Stimulated activated CD8-positive, alpha-beta memory T cell treated with anti-CD3 and anti-CD28 coated beads, Interleukin-7, amount 100 ng/mL, for 4 hours (primary cell): ENCODE results near the gene GID4.
A peak's percentile ranks its signal among the peaks of the same experiment; 100 is the strongest.

Experiments used
- DNase-seq, 2 donors: peaks; one replicate each; pipeline ENCODE4 v3.0.0-alpha.2; 2020; ENCODE audit warnings: low read depth in 2 of 2

Gene GID4

DNA sequence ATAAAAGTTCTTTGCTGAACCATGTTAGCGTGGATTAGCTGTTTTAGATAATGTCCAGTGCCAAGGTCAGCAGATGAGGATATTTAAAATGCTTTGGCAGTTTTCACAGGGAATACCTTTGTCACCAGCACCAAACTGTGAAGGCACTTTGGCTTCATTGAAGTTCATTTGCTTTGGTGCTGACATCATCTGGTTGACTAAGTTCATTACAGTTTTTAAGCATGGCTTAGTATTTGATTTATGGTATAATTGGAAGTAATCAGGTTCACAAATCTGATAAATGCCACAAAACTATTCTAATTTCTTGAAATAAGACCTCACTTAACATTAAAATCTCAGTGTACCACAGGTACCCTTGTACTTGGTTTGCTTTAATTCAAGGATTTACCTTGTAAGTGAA, 4.3 kb downstream of the GID4 start:
- no peak for DNase-seq

DNA sequence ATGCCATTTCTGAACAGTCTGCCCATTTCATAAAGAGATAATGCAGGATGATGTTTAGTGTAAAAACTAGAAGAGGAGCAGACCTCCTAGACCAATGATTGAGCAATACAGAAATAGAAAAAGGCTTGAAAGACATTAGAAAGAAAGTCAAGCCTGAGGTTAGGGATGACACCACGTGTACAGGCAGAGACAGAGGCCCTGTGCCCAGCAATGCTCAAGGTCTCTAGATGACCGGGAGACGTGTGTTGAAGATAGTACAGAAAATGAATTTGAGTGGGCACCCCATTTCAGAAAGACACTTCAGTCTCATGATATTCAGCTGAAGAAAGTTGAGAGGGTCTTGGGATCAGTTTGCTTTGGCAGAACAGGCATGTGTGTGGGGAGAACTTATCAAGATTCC, 5.4 kb downstream of the GID4 start:
- DNase-seq, result no peak

DNA sequence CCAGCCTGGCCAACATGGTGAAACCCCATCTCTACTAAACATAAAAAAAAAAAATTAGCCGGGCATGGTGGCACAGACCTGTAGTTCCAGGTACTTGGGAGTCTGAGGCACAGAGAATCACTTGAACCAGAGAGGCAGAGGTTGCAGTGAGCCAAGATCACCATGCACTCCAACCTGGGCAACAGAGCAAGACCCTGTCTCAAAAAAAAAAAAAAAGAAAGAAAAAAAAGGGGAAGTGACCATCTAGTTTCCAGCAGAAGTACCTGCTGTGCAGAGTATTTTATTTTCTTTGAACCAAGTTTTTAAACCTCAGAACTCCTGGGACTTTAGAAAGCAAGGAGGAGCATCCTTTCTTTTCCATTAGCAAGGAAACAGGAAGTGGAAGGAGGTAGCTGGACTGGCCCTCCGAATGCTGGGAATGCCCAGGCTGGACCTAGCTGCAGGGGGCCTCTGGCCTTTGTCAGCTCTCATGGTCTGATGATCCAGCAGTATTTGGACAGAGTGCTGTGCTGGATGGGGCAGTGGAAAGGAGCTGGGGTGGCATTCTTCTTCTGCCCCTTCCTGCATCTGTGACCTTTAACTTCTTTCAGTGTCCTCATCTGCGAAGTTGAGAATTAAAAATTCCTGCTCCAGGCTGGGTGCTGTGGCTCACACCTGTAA, 6.6 kb downstream of the GID4 start:
- no peak for DNase-seq

DNA sequence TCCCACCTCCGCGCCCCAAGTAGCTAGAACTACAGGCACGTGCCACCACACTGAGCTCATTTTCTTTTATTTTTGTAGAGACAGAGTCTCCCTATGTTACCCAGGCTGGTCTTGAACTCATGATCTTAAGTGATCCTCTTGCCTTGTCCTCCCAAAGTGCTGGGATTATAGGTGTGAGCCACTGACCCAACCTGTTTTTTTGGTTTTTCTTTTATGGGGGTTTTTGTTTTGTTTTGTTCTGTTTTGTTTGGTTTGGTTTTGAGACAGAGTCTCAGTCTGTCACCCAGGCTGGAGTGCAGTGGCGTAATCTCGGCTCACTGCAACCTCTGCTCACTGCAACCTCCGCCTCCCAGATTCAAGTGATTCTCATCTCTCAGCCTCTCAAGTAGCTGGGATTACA, 16.4 kb downstream of the GID4 start:
- no peak for DNase-seq

DNA sequence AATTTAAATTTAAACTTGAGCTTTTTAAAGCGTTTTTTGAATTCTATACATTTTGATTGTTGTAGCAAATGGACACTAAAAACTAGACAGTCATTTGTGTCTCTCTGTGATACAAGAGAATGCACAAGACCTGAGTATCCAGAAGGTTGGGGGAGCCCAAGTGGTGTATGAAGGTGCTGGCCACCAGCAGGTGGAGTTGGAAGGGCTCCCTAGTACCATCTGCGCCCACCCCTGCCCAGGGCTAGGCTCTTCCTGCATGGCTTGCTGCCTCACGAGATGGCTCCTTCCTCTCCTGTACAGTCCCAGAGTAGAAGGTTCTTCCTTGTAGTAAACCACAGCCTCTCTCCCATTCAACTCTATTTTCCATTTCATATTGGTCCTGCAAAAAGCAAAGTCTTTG, 17.0 kb downstream of the GID4 start:
- no peak for DNase-seq

DNA sequence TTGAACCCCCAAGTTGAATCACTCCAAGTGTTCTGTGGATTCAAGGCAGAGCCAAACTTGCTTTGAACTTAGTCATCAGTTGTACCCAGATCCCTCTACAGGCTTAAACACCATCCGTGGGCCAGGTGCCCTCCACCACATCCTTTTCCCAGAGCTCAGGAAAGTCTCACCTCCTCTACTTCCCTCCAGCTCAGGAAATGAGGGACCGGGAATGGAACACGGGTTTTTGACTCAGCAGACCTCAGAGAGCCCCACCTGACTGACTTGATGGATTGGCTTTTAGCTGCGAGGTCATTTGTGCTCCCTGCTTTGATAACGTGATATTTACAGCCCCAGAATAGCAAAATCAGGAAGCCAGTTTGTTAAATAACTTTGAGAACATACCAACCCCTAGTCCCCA, 20.1 kb downstream of the GID4 start:
- DNase-seq, result no peak

DNA sequence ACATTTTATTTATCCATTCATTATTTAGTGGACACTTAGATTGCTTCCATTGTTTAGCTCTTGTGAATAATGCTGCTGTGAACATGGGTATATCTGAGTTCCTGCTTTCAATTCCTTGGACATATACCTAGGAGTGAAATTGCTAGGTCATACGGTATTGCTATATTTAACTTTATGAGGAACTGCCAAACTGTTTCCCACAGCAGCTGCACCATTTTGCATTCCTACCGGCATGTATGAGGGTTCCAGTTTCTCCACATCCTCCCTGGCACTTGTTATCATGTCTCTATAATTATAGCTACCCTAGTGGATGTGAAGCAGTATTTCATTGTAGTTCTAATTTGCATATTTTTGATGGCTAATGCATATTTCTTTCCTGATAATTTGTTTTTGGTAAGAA, 24.8 kb downstream of the GID4 start:
- DNase-seq, result no peak

DNA sequence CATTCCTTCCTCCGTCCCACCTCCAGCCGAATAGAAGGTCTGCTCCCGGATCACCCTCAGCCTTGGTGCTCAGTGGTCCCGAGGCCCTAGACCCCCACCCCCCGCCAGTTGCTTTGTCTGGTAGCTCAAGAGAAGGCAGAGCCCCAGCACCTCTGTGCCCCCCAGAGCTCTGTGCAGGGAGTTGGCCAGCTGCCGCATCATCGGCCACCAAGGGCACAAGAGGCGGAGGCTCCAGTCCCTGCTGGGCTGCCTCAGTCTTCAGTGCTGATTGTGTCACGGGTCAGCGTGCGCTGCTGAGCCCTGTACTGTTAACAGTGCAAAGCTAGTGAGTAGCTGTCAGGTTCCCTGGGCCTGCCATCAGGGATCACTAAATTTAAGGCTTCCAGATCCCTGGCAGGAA, 26.3 kb downstream of the GID4 start:
- no peak for DNase-seq

DNA sequence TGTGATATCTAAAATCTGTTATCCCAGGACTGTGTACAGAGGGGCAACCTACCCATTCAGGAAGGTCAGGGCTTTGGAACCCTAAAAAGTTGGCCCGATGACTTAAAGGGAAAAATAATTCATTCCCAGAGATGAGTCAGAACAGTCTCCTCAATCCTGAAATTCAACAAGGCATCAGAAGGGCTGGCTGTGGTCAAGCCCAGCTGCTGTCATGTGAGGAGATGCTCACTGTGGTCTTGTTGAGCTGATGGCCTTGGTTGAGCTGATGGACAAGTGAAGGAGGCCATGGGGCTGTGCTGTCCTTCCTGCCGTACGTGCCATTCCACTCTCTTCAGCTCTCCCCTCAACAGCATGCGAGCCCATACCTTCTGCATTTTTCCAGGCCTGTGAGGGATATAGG, 27.7 kb downstream of the GID4 start:
- DNase-seq, result no peak

DNA sequence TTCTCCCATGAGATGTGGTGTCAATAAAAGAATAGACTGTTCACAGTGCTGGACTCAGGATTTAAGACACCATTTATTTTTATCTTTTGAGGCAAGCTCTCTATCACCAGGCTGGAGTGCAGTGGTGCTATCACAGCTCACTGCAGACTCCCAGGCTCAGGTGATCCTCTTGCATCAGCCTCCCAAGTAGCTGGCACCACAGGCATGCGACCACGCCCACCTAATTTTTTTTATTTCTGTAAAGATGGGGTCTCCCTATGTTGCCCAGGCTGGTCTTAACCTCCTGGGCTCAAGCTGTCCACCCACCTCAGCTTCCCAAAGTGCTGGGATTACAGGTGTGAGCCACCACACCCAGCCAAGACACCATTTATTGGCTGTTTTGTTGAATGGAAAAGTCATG, 29.9 kb downstream of the GID4 start:
- DNase-seq, result no peak

DNA sequence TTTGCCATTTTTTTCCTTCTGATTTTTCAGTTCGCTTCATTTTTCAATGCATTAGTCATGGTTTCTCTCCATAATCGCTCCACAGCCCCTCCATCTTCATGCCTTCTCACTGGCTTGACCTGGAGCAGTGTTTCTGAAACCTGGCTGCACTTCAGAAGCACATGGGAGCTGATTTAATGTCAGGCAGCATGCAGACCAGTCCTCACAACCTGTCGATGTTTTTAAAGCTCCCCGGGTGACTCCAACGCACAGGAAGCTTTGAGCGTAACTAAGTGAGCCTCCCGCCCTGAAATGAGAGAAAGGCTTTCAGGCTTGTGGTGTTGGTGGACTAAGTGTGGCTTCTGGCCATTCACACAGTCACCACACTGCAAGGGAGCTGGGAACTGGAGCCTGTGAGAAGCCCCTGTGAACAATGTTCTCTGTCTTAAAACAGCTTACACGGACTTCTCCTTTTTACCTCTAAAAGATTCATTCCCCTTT, 31.7 kb downstream of the GID4 start:
- DNase-seq, result no peak

DNA sequence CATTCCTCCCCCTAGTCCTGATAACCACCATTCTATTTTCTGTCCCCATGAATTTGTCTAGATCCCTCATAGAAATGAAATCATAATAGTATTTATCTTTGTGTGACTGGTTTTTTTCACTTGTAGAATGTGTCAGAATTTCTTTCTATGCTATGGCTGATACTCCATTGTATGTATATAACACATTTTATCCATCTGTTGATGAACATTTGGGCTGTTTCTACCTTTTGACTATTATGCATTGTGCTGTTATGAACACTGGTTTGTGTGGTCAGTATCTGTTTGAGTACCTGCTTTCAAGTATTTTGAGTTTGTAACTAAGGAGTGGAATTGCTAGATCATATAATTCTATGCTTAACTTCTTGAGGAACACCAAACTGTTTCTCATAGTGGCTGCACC, 32.5 kb downstream of the GID4 start:
- DNase-seq, result no peak

DNA sequence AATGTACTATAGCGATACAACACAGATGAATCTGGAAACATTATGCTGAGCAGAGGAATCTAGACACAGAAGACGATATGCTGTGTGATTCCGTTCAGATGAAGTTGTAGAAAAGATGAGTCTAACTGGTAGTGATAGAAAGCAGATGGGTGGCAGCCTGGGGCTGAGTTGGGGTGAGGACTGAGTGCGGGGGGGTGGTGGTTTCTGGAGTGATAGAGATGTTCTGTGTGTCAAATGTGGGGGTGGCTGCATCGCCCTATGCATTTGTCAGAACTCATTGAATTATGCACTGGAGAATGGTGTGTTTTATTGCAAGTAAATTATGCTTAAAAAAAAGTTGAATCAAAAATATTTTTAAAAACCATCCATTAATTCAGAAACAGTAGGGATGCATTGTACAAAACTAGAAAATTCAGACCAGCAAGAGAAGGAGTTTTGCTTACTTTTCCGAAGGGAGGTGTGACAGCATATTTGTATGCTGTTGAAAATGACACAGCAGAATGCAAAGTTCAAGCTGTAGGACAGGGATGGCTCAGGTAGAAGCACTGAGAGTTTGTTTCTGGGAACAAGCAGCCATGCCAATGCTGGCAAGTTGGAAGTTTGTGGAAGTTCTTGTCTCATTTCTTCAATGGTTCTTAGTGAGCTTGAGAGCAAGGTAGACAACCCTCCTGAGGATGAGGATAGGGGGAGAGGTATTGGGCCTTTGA, 35.5 kb downstream of the GID4 start:
- no peak for DNase-seq

DNA sequence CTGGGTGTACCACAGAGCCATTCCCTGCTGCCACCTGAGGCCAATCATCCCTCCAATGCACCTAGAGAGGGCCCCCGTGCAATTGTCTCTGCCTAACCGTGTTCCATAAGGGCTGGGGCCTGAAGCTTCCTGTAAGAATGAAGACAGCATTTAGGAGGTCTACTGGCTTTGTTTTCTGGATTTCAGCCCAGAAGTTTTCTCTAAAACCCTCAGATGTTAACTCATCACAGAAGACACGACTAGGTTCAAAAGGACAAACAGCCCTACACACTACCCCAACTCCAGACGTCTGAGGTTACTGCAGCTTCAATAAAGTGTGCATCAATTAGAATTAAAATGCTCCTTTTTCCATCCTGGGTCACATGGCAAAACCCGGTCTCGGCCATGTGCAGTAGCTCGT, 37.7 kb downstream of the GID4 start:
- no peak for DNase-seq

DNA sequence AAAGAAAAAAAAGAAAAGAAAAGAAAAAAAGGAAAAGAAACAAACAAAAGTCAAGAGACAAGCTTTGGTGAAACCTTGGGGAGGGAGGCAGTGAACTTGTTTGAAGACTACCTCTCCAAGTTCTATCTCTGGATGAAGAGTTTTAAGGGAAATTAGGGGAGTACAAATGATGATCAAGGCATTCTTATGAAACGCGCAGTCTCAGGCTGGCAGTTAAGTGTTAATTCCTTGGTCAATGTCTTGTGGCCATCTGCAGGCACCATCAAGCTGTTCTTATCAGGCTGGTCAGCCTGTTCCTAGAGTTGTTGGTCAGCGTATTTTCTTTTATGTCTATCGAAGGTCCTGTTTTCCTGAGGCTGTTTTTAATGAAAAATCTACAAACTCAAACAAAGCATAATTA, 40.3 kb downstream of the GID4 start:
- DNase-seq, result no peak

DNA sequence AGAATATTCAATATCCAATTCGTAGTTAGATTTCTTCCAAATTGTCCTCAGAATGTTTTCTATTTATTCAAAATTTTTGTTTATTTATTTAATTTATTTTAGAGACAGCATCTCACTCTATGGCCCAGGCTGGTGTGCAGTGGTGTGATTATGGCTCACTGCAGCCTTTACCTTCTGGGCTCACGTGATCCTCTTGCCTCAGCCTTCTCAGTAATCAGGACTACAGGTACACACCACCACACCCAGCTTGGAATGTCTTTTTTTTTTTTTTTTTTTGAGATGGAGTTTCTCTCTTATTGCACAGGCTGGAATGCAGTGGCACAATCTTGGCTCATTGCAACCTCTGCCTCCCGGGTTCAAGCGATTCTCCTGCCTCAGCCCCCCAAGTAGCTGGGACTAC, 45.0 kb downstream of the GID4 start:
- no peak for DNase-seq

DNA sequence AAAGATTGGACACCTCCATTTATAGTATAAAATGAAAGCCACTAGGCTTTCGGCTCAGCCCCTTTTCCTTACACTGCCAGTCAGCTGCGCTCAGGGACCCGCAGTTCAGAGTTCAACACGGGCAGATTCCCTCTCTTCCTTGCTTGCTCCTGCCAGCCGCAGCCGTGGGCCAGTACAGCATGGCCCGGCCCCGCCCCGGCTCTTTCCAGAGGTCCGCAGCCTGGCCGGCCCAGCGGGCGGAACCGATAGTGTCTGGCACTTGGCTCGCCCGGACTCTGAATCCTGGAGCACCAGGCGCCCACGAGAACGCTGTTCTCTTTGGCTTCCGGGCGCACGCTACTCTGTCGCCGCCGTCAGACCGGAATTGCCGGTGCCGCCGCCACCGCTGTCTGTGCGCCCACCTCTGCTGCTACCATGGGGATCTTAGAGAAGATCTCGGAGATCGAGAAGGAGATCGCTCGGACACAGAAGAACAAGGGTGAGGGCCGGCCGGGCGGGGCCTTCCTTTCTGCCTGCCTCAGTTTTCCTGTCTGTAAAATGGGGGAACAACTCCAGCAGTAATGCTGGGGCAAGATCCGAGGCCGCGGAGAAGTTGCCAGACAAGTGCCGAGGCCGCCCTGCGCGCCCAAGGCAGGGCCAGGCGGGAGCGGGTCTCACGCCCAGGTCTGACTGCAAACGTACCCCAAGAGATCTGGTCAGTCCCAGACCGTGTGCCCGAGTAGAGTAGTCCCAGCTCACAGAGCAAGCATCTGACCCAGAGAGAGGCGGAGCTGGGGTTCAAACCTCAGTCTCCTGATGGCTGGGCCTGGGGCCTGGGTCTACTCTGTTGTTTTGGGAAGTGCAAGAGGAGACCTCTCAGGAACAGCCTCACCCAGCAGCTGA, 48.6 kb downstream of the GID4 start, which contains the start of gene DRG2:
TSS of gene DRG2 (plus strand) at position 339 of the 882 bp plus-strand sequence. CDS start at position 415, 76 bp downstream.
- DNase-seq, result peak; percentile 70 to 78

DNA sequence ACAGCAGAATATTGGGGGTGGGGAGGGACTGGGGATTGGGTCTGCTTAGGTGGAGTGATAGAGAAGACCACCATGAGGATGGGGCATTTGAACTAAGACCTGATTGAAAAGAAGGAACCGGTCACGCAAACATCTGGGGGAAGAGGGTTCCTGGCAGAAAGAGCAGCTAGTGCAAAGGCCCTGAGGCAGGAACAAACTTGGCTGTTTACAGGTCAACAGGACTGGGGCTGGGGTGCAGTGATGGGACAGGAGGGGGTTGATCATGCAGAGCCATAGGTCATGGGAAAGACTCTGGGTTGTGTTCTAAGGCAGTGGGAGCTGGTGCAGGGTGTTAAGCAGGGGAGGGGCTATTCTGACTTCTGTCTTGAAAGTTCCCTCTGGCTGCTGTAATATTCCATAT, 50.4 kb downstream of the GID4 start:
- DNase-seq, result no peak

DNA sequence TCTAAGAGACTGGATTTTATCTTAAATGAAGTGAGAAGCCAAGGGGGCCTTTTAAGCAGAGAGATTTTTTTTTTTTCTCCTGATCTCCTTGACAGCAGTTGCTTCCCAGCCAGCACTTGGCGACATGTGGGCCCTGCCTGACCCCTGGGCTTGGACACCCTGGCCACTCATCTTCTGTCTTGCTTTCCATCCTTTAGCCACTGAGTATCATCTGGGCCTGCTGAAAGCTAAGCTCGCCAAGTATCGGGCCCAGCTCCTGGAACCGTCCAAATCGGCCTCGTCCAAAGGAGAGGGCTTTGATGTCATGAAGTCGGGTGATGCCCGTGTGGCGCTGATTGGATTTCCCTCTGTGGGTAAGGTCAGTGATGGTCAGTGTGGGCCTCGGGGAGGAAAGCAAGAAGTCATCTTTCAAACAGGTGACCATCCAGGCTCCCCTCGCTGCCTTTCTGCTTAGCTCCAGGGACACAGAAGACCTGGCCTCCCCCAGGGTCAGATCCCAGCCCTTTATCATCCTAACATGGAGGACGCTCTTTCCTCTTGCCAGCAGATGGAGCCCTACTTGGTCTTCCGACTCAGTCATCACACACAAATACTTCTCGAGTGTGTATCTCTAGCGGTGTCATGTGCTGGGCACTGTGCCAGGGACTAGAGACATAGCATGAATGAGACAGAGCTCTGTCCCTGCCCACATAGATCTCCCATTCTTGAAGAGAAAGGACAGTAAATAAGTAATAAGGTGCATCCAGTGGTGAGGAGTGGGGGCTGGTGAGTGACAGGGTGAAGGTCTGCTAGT, 54.6 kb downstream of the GID4 start:
- no peak for DNase-seq

DNA sequence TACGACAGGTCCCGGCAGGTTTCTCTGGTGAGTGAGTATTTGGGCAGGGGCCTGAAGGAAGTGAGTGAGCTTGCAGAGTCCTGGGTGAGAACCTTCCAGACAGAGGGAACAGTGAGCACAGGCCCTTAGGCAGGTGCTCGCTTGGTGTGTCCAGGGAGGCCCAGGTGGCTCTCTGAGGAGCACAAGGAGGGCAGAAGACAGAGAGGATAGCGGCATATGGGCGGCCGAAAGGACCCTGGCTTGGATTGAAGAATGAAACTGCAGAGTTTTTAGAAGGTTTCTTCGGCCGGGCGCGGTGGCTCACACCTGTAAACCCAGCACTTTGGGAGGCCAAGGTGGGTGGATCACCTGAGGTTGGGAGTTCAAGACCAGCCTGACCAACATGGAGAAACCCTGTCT, 55.2 kb downstream of the GID4 start:
- no peak for DNase-seq

DNA sequence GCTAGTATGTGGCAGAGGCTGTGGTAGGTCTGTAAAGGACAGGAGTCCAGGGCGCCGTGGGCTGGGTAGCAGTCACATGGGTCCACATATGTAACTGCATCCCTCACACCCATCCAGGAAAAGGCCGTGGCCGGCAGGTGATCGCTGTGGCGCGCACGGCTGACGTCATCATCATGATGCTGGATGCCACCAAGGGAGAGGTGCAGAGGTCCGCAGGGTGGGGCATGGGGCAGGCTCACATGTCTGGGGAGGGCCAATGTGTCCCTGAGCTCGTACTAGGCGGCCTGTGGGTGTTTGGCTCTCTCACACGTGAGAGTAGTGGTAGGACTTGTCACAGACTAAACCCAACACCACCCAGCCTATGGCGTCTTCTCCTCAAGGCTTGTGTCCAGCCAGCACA, 60.3 kb downstream of the GID4 start:
- no peak for DNase-seq

DNA sequence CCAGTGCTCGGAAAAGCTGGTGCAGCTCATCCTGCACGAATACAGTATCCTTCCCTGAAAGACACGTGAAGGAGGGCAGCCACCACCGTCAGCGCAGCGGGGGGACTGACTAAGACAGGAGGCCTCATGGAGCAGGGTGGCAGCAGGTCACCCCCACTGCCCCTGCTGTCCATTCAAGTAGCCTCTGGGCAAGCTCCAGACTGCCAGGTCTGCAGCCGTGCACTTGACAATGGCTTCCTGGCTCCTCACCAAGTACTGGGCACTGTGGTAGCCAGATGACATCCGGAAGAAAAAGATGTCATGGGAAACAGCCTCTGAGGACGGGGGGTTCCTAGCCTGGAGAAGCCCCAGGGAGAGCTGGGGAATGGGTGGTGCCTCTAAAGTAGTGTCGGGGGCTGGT, 61.4 kb downstream of the GID4 start:
- no peak for DNase-seq
